Stimulated activated CD8-positive, alpha-beta memory T cell treated with anti-CD3 and anti-CD28 coated beads, Interleukin-12 subunit alpha, Interleukin-12 subunit beta, amount 100 ng/mL, for 24 hours (primary cell): ENCODE data around the gene VDAC1.
"Not testable (repeated sequence)": the region's sequence is repeated elsewhere in the genome, so short reads cannot be mapped to it uniquely, and the experiment has no call there.

Experiments
- DNase-seq: peaks from one replicate; pipeline ENCODE4 v3.0.0-alpha.2; 2020; ENCODE audit errors: extremely low read depth

The VDAC1 gene

DNA sequence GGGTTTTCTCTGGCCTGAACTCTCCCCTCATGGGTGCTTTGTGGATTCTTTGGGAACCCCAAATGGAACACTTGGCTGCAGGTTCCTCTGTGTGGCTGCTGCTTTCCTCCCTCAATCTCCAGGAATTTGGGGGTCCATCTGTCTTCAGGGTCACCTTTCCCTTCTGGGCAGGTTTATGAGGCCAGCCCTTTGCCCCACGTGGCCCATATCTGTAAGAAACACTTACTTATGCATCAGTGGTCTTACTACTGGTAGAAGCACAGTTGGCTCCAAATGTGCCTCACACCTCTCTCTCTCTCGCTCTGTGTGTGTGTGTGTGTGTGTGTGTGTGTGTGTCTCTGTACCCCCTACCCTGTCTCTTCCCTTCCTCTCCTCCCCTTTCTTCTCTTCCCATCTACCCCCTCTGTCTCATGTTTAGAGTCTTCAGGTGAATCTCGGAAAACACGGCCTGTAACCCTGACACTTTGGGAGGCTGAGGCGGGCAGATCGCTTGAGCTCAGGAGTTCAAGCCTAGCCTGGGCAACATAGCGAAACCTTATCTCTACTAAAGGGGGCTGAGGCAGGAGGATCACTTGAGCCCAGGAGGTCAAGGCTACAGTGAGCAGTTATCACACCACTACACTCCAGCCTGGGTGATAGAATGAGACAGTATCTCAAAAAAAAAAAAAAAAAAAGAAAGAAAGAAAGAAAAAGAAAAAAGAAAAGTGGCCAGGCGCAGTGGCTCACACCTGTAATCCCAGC lies 63.1 kb downstream of the VDAC1 start:
- no peak for DNase-seq

GRCh38 chr5:133939668-133940067 lies 65.1 kb downstream of the VDAC1 start:
- no peak for DNase-seq

- DNase-seq: no peak
Measured at GRCh38 chr5:133938929-133939328, 65.8 kb downstream of the VDAC1 start.

- no peak for DNase-seq
Measured at GRCh38 chr5:133938039-133938821, 66.5 kb downstream of the VDAC1 start.

- DNase-seq: not testable (repeated sequence)
Measured at GRCh38 chr5:133937628-133938027, 67.1 kb downstream of the VDAC1 start.

- DNase-seq: no peak
Measured at GRCh38 chr5:133936651-133937015, 68.1 kb downstream of the VDAC1 start.

GRCh38 chr5:133935991-133936650 lies 68.7 kb downstream of the VDAC1 start:
- not testable (repeated sequence) for DNase-seq

DNA sequence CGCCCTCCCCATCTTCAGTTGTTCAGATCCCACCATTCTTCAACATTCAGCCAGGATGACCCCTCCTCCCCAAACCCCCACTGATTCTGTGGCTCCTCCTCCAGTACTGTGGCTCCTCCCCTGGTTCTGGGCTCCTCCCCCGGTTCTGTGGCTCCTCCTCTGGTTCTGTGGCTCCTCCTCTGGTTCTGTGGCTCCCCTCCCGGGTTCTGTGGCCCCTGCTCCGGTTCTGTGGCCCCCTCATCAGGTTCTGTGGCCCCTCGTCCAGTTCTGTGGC lies 69.2 kb downstream of the VDAC1 start:
- DNase-seq: no peak

- DNase-seq: no peak
Measured at GRCh38 chr5:133934822-133935666, 69.7 kb downstream of the VDAC1 start.

DNA sequence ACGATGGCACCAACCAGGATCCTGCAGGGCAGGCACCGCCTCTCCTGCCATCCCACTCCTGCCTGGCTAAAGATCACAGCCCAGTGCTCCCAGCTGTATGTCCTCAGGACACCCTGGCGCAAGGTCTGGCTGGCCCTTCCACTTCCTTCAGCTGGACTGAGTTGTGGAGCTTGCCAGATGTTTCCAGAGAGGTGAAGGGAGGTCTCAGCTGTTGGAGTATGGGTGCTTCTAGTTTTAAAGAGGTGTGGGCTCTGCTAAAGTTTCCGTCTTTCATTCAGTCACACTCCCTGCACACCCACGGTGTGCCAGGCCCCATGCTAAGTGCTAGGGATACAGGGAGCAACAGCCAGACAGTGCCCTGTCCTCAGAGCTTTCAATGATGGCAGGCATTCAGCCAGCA lies 70.5 kb downstream of the VDAC1 start:
- DNase-seq: no peak

GRCh38 chr5:133933670-133934295 lies 71.0 kb downstream of the VDAC1 start:
- DNase-seq: no peak

- no peak for DNase-seq
Measured at GRCh38 chr5:133933169-133933509, 71.6 kb downstream of the VDAC1 start.

- no peak for DNase-seq
Measured at GRCh38 chr5:133932441-133933168, 72.2 kb downstream of the VDAC1 start.

GRCh38 chr5:133931546-133931945 lies 73.2 kb downstream of the VDAC1 start:
- no peak for DNase-seq

DNA sequence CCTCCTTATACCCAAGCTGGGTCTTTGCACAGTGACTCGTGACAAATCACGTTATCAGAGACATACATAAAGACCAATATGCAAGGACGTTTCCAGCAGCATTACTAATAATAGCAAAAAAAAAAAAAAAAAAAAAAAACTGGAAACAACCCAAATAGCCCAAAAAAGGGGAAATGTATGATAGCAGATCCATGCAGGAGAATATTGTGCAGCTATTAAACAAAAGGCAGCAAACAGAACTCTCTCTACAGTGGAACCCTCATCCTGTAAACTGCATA lies 74.0 kb downstream of the VDAC1 start:
- DNase-seq: no peak

DNA sequence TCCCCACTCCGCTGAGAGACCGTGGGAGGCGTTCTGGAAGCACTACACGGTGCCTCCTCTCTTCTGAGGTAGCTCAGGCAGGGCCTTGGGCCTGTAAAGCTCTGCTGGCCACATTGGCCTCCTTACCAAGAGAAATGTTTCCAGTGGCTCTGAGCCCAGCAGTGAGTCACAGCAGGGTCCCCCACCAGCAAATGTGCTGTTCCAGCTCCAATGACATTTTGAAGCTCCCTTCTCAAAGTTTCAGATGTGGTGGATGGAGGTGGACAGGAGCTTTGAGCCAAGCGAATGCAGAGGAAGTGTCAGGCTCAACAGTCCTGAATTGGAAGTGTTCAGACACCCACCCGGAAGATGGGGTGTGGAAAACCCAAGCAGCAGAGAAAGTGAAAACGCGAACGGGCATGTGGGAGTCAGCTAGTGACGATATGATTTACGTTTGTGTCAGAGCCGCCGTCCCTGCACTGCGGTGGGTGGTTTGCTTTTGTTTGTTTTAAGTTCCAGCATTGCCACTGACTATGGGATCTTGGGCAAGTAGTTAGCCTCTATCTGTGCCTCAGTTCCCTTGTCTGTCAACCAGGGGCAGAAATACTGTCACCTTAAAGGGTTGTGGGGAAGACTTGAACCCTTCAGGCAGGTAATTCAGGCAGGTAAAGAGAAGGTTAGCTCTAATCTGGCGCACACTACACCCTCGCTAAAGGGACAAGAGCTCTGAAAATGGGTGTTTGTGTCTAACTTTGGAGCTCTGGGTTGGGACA lies 74.5 kb downstream of the VDAC1 start:
- DNase-seq: peak; percentile 28

DNA sequence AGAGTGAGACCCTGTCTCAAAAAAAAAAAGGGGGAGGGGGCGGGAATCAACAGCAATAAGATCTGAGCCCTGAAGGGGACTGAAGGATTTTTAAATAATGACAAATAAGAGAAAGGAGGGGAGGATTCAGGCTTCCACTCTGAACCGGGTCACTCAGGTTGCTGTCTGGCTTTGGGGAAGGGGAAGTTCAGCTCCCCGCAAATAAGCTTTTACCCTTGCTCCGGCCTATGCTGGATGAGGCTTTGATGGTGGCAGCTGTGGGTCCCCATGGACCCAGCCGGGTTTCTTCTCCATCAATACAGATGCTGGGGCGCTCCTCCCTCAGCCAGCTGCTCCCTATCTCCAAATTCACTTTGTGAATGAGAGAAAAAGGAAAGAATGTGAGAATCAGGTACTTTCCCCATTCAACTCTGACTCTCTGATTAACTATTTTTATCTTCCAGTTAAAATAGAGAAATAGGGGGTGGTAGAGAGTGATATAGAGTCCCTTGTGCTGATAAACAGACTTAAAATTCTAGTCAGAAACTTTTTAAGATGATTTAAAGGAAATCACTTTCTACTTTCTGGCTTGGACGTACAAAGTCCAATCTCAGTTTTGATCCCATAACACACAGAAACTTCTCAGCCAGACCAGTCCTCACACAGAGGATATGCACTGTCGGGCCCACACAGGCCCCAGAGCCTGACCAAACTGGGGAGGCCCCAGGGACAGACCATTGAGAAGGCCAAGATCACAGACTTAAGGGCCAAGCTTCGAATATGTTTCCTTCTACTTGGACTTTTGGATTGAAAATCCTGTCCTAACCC lies 76.0 kb downstream of the VDAC1 start:
- DNase-seq: no peak

DNA sequence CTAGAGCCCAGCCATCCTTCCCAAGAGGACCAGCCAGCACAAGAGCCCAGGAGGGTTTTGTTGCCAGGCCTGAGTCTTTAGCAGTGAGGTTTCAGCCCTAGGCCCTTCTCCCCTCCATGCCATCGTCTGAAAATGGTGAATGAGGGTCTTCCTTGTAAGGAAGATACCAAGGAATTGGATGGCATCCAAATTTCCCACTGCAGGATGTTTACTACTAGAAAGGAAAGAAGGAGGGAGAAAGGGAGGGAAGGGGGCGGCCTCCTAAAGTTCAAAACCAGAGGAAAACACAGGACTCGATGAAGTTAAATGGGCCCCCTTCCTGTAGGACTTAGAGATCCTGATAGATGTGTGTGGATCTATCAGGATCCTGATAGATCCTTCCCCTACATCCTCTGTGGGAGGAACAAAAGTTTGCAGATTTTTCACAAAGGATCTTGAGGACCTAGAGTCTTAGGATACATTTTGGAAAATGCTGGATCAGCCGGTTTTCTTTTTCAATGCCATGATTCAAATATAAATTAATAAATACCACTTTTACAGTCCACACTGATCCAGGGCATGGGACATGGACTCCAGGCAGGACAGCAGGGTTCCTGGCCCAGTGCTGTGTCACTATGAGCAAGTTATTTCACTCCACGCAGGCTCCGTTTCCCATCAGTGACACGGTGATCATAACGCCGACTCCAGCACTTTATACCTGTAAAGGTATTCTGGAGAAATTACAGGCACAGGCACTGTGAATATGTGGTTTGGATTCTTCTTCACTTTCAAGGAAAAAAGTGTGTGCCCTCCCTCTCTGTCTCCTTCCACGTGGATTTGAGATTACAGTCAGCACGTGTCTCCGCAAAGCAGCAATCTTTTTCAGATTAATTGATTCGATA lies 77.2 kb downstream of the VDAC1 start:
- no peak for DNase-seq
